HG03097 (cell line): Measurements from ENCODE around the gene SPPL3.

Experiments
- ATAC-seq: cut with Tn5 transposase; IDR thresholded peaks from one replicate; pipeline ENCODE4 v1.9.1; 2021; ENCODE audit not compliant: unreplicated experiment, low FRiP score

Gene SPPL3

DNA sequence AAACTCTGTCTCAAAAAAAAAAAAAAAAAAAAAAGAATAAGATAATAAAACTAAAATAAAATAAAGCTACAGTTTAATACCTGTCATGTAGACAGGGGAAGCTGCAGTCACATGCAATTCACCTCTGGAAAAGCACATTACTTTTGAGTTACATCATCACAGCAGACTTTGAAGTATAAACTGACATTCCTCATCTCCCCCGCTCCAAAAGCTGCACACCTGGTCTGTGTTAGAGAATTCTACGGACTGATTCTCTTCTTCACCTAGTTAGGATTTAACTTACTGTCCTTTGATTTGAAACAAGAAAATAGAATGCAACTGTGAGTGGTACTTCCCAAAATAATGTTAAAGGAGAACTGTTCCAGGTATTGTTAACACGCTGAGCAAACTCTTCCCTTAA is 25.1 kb downstream of the SPPL3 start:
- no peak for ATAC-seq

DNA sequence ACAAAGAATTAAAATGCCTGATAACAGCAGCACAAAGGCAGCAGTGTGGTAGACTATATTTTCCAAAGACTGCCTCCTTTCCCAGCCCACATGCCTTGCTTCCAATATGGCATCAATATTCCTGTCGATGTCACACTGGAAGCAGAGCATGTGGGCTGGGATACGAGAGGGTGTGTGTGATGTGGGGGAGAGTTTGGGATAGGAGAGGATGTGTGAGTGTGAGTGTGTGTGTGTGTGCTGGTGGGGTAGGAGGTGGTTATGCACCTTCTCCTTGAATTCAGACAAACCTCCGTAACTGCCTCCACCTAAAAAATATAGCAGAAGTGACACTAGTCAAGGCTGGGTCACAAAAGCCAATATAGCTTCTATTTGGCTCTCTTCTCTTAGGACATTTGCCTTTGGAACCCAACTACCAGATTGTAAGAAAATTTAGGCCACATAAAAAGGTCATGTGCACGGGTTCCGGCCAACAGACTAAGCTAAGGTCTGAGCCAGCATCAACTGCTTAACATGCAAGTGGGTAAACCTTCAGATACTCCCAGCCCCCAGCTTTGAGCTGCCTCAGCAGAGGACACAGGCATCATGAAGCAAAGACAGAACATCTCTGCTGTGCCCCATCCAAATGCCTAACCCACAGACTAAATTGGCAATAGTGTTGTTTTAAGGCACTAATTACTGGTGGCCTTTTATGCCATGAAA is 29.5 kb downstream of the SPPL3 start:
- ATAC-seq, result no peak

DNA sequence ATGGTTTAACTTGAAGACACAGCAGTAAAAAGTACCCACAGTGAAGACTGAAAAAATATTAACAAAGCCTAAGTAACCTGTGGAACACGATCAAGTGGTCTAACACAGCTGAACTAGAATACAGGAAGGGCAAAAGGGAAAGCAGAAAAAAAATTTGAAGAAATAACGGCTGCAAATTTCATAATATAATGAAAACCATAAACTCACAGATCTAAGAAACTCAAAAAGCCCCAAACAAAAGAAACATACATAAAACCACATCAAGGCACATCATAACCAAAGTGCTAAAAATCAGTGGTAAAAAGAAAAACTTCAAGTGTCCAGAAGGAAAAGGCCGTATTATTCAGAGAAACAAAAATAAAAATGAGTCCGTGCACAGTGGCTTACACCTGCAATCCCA is 30.9 kb downstream of the SPPL3 start:
- no peak for ATAC-seq

DNA sequence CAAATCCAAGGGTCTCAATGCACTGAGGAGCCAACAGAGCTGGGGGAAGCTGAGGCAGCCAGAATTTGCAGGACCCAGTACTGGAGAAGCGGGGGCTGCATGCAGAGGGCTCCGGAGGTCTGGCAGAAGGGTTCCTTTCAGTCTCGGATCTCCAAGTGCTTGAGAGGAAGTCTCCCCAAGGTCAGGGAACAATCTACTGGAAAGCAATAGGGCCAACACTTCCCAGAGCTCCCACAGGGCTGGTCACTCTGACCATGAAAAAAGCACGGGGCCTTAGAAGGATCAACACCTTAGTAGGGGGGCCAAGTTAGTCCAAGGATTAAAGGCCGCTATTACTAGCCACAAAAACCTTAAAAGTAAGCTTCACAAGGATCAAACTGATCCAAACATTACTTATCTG is 31.7 kb downstream of the SPPL3 start:
- no peak for ATAC-seq

DNA sequence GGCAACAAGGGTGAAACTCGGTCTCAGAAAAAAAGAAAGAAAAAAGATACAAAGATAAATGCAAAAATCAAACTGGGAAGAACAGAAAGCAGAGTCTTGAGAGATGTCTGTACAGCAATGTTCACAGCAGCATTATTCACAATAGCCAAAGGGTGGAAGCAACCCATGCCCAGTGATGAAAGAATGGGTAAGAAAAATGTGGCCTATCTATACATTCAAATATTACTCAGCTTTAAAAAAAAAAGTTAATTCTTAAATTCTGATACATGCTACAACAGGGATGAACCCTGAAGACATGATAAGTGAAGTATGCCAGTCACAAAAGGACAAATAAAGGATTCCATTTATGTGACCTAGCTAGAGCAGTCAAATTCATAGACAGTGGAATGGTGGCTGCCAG is 33.7 kb downstream of the SPPL3 start:
- no peak for ATAC-seq

DNA sequence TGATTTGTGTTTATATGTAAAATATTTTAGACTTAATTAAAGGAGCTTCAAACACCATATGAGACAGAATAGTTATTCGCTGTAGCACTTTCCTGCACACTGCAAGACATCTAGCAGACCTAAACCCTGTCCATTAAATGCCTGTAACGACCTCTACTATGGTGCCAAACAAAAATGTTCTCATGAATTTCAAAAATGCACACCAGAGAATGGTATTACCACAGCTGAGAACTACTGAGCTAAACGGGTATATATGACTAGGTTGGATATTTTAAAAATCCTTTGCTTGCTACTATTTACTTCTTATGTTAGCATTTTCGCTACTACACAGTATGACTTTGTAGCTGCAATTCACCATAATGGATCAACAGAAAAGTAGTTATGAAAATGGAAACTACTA is 34.8 kb downstream of the SPPL3 start:
- no peak for ATAC-seq

GRCh38 chr12:120866108-120866507 is 38.0 kb downstream of the SPPL3 start:
- ATAC-seq, result no peak

DNA sequence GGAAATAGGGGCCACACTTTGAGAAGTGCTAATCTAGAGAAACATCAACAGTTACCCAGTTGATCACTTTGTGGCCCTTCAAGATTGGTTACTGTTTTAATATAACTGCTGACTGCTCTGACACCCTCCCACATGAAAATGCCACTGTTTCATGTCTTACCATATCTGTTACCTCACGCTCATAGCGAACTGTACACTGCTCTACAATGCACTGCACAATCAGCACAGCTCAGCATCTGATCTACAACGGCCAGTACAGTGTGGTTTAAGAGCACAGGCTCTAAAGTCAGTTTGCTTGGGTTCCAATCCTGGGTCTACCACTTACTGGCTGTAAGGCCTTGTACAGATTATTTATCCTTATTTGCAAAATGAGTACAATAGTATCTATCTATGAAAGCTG is 39.1 kb downstream of the SPPL3 start:
- ATAC-seq, result no peak

- ATAC-seq, result no peak
Observed at GRCh38 chr12:120862664-120863063, 41.5 kb downstream of the SPPL3 start.

- no peak for ATAC-seq
Observed at GRCh38 chr12:120861074-120861795, 42.9 kb downstream of the SPPL3 start.

GRCh38 chr12:120858306-120859088 is 45.7 kb downstream of the SPPL3 start:
- ATAC-seq, result no peak

GRCh38 chr12:120856980-120857379 is 47.2 kb downstream of the SPPL3 start:
- ATAC-seq, result no peak

DNA sequence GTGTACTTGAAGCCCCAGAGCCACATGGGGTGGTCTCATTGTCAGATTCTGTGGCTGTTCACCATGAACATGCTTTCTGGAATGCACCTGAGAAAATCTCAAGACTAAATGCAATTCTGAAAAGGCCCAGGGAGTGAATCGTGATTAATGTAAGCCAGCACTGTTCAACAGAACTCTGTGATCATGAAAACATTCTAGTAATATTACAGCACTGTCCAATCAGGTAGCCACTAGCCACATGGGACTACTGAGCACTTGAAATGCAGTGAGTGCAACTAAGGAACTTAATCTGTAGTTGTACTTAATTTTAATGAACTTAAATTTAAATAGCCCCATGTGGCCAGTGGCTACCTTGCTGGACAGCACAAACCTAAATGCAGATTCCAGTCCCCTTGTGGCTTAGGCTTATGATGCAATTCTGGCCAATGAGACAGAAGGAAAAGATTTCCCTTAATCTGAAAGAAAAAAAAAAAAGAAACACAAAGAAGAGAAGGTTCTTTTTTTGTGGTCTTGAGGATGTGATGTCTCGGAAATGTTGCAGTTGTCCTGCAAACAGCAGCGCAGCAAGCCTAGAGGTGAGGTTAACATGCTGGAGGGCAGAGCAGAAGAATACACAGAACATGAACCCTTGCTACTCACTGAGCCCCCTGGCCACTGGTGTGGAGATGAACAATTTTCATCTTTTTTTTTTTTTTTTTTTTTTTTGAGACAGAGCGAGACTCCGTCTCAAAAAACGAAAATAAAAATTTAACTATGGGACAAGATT is 48.2 kb downstream of the SPPL3 start:
- no peak for ATAC-seq

GRCh38 chr12:120854804-120855203 is 49.4 kb downstream of the SPPL3 start:
- ATAC-seq, result no peak

- no peak for ATAC-seq
Observed at GRCh38 chr12:120853188-120853587, 51.0 kb downstream of the SPPL3 start.

- no peak for ATAC-seq
Observed at GRCh38 chr12:120851944-120852343, 52.2 kb downstream of the SPPL3 start.

GRCh38 chr12:120851444-120851843 is 52.7 kb downstream of the SPPL3 start:
- ATAC-seq, result no peak

DNA sequence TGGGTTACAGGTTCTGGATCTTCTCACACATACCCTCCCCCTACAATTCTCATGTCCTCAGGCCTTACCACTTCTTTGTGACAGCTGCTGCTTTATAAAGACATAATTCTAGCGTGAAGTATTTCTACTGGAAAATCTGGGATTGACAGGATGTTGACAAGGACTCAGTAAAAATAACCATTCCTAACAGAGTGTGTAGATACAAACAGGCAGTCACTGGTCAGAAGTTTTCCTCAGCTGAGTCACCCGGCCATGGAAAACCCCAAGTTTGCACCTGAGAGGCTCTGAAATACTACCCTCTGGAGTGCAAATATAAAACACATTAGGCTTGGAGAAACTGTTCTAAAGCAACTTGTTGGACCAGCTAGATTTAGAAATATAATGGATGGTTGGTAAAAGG is 54.4 kb downstream of the SPPL3 start:
- no peak for ATAC-seq

DNA sequence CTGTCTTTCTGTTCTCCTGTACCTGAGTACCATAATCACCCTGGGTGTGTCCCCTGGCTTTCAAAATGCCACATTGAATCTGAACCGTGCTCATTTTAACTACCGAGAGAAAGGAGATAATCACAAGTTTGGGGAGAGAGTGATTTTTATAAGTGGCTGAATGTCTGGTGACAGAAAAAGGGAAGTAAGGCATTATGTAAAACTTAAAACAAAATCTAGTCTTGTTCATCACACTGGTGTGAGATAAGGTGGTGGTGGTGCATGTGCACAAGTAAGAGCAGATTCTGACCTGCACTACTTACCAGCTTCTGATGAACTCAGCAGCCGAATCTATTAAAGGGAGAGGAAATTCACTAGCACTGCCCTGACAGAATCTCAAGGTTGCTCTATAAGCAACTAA is 56.3 kb downstream of the SPPL3 start:
- peak; percentile 55 for ATAC-seq

GRCh38 chr12:120847392-120847791 is 56.8 kb downstream of the SPPL3 start:
- ATAC-seq, result peak; percentile 6

- ATAC-seq, result no peak
Observed at GRCh38 chr12:120846721-120847120, 57.4 kb downstream of the SPPL3 start.
